GM12872 (cell line): ENCODE measurements around the gene S100A1.

Source experiments
- TF ChIP-seq, protein P1 (sequence below): IDR thresholded peaks from 3 replicates; pipeline ENCODE4 v1.5.1; 2011; ENCODE audit warnings: low read depth, mild to moderate bottlenecking, low read length, moderate library complexity; ENCODE audit not compliant: insufficient read depth

Gene S100A1

GRCh38 chr1:153612111-153612754 lies 16.0 kb upstream of the S100A1 start:
- TF ChIP-seq, protein P1, sequence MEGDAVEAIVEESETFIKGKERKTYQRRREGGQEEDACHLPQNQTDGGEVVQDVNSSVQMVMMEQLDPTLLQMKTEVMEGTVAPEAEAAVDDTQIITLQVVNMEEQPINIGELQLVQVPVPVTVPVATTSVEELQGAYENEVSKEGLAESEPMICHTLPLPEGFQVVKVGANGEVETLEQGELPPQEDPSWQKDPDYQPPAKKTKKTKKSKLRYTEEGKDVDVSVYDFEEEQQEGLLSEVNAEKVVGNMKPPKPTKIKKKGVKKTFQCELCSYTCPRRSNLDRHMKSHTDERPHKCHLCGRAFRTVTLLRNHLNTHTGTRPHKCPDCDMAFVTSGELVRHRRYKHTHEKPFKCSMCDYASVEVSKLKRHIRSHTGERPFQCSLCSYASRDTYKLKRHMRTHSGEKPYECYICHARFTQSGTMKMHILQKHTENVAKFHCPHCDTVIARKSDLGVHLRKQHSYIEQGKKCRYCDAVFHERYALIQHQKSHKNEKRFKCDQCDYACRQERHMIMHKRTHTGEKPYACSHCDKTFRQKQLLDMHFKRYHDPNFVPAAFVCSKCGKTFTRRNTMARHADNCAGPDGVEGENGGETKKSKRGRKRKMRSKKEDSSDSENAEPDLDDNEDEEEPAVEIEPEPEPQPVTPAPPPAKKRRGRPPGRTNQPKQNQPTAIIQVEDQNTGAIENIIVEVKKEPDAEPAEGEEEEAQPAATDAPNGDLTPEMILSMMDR = no peak

DNA sequence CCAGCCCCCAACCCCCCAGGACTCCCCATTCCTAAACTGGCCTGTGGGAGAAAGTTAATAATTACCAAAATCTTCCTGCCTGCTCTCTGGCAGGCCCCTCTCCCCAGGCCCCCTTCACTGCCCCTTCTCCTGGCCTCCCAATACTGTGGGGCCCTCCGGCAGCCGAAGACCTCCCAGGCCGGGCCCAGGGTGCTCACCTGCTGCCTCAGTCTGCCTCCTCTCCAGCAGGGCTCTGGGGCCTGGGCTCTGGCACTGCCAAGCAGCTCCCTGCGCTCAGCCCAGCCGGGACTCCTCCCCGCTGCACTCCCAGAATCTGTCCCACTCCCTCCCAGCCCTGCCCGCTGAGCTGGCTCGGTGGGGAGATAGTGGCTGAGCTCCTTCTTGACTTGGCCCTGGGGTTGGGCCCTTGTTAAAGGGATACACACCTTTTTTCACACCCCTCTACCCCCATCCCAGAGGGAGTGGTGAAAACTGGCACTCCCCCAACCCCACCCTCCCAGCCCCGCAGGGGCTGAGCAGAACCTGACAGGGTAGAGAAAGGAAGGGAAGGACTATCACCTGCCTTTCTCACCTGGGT lies 15.4 kb upstream of the S100A1 start, which contains the start of gene S100A16:
TSS of gene S100A16 (minus strand) at position 383 of the 577 bp plus-strand sequence. CDS start 4,986 bp downstream, outside the sequence.
- TF ChIP-seq, protein P1 = no peak

GRCh38 chr1:153613406-153613805 lies 14.8 kb upstream of the S100A1 start:
- TF ChIP-seq, protein P1 = no peak

DNA sequence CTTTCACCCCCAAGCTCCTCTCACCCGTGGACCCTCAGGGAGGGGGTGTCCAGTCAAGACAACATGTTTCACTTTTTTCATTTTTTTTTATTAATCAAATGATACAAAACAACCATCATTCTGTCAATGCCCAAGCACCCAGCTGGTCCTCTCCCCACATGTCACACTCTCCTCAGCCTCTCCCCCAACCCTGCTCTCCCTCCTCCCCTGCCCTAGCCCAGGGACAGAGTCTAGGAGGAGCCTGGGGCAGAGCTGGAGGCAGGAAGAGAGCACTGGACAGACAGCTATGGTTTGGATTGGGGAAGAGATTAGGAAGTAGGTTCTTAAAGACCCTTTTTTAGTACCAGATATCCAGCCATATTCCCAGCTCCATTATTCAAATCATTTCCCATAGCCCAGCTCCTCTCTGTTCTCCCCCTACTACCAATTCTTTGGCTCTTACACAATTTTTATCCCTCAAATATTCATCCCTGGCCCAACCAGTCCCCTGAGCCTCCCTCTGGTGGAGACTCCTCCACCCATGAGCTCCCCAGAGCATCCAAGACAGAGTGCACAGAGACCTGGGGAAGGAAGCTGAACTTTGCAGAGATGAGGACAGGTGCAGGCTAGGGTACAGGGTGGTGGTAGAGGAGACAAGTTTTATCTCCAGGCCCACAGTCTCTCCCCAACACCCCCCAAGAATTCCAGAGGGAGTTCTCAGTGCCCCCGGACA lies 13.9 kb upstream of the S100A1 start:
- TF ChIP-seq, protein P1 = no peak

- TF ChIP-seq, protein P1 = no peak
These were observed 13.3 kb upstream of the S100A1 start for GRCh38 chr1:153614906-153615305.

DNA sequence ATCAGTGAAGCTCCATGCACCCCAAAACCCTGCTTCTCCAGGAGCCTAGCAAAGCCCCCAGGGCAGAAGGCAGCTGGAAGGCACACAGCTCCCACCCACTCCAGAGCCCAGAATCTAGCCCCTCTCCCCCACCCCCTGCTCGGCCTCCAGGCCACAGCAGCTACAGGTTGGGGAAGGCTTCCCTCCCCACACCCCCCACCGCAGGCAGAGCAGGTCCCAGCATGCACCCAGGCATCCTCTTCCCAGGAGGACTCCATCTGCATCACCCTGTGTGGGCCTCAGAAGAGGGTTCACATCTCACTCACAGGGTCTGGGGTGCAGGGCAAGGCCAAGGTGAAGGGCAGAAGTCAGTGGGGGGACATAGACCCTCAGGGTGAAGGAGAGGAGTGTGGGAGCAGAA lies 12.8 kb upstream of the S100A1 start:
- TF ChIP-seq, protein P1 = no peak

- TF ChIP-seq, protein P1 = no peak
These were observed 11.9 kb upstream of the S100A1 start, which contains the start of gene S100A14 for GRCh38 chr1:153616144-153616916. Gene S100A14, minus strand, starts transcription at chr1:153616325. Its CDS starts 467 bp downstream, at chr1:153615858.
